MM.1S (cell line): Measurements from ENCODE around the gene IL22RA2.

ENCODE experiments used
- EZH2 ChIP-seq: fragments of 300-600 bp; sonication (generic); optimal IDR thresholded peaks from 2 replicates; pipeline ENCODE3; 2017; ENCODE audit warnings: low read depth, mild to moderate bottlenecking, antibody characterized with exemption, low read length, mixed read lengths
- EZH2phosphoT487 ChIP-seq: fragments of 300-600 bp; sonication (generic); IDR thresholded peaks from 2 replicates; pipeline ENCODE4 v1.6.1; 2018; ENCODE audit warnings: antibody characterized with exemption, low read length
- TF ChIP-seq, protein P1 (sequence below): fragments of 300-600 bp; sonication (generic); IDR thresholded peaks from 2 replicates; pipeline ENCODE4 v1.5.1; 2016; ENCODE audit warnings: antibody characterized with exemption, low read length, mixed read lengths

GRCh38 chr6:137162692-137163306, 10.6 kb downstream of the IL22RA2 start:
- TF ChIP-seq, protein P1, sequence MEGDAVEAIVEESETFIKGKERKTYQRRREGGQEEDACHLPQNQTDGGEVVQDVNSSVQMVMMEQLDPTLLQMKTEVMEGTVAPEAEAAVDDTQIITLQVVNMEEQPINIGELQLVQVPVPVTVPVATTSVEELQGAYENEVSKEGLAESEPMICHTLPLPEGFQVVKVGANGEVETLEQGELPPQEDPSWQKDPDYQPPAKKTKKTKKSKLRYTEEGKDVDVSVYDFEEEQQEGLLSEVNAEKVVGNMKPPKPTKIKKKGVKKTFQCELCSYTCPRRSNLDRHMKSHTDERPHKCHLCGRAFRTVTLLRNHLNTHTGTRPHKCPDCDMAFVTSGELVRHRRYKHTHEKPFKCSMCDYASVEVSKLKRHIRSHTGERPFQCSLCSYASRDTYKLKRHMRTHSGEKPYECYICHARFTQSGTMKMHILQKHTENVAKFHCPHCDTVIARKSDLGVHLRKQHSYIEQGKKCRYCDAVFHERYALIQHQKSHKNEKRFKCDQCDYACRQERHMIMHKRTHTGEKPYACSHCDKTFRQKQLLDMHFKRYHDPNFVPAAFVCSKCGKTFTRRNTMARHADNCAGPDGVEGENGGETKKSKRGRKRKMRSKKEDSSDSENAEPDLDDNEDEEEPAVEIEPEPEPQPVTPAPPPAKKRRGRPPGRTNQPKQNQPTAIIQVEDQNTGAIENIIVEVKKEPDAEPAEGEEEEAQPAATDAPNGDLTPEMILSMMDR, result no peak
- TF ChIP-seq EZH2phosphoT487 (no peak), EZH2 (no peak)
